ENCODE data around the gene POP7.

- TF ChIP-seq POLR2A (IDR thresholded peaks at IDR 0.05) (no peak), CTCF (IDR thresholded peaks at IDR 0.05) (no peak)
Measured at GRCh38 chr7:100687751-100688300, 18.1 kb upstream of the POP7 start.
